Chondrocyte (in vitro differentiated cells): ENCODE measurements around the gene XIRP2. TPM values are rescaled to one million over a fixed set of nuclear protein-coding genes. Genes with fewer than 3 reads are reported as not detected.
"Not testable (repeated sequence)": the region's sequence is repeated elsewhere in the genome, so short reads cannot be mapped to it uniquely, and the experiment has no call there.

Experiments used
- DNase-seq: peaks from one replicate; pipeline ENCODE4 v3.0.0; 2021; ENCODE audit warnings: mixed read lengths, low spot score
- H3K27ac Mint-ChIP-seq: one replicate; pipeline ENCODE4 v1.8.0; 2021; ENCODE audit warnings: mild to moderate bottlenecking, moderate library complexity, mixed read lengths; ENCODE audit not compliant: unreplicated experiment
- H3K27me3 Mint-ChIP-seq: 2 replicates; pipeline ENCODE4 v1.8.0; 2021; ENCODE audit warnings: low read depth, mixed read lengths
- H3K36me3 Mint-ChIP-seq: 2 replicates; pipeline ENCODE4 v1.8.0; 2021; ENCODE audit warnings: low read depth, mixed read lengths
- H3K4me1 Mint-ChIP-seq: 2 replicates; pipeline ENCODE4 v1.8.0; 2021; ENCODE audit warnings: low read depth, mild to moderate bottlenecking, mixed read lengths
- H3K4me3 Mint-ChIP-seq: one replicate; pipeline ENCODE4 v1.8.0; 2021; ENCODE audit warnings: mild to moderate bottlenecking, moderate library complexity, mixed read lengths; ENCODE audit not compliant: unreplicated experiment
- H3K9me3 Mint-ChIP-seq: 2 replicates; pipeline ENCODE4 v1.8.0; 2021; ENCODE audit warnings: low read depth, mixed read lengths
- CTCF ChIP-seq: fragments of 200-600 bp; sonication (generic); IDR thresholded peaks from 2 replicates; pipeline ENCODE4 v1.5.0; 2021; ENCODE audit warnings: antibody characterized with exemption, mild to moderate bottlenecking, moderate library complexity
- total RNA-seq: library from RNA; stranded (reverse); gene quantifications from 3 replicates; pipeline ENCODE4 v1.2.1, GENCODE V29; 2021

Gene XIRP2
- total RNA-seq, 1 donor from 2014 or later, result not detected

- Mint-ChIP-seq H3K4me1 (no peaks in the 10 kb centered on the region), H3K4me3 (no peak overlapping the region), H3K27ac (no peak overlapping the region), H3K9me3 (peaks cover 7% of the 10 kb centered on the region), H3K27me3 (no peaks in the 10 kb centered on the region), H3K36me3 (no peaks in the 10 kb centered on the region)
- no peak for TF ChIP-seq CTCF
- DNase-seq, result no peak
Measured at GRCh38 chr2:167015806-167016205, 127.5 kb downstream of the XIRP2 start.

- Mint-ChIP-seq H3K4me1 (no peaks in the 10 kb centered on the region), H3K27me3 (no peaks in the 10 kb centered on the region), H3K36me3 (no peaks in the 10 kb centered on the region), H3K4me3 (no peak overlapping the region), H3K9me3 (peaks cover 6% of the 10 kb centered on the region), H3K27ac (no peak overlapping the region)
- DNase-seq, result no peak
- TF ChIP-seq CTCF, result no peak
Measured at GRCh38 chr2:167017021-167017420, 128.7 kb downstream of the XIRP2 start.

GRCh38 chr2:167018590-167018989 is 130.3 kb downstream of the XIRP2 start:
- TF ChIP-seq CTCF, result no peak
- H3K27me3 Mint-ChIP-seq, result no peaks in the 10 kb centered on the region
- no peaks in the 10 kb centered on the region for H3K36me3 Mint-ChIP-seq

GRCh38 chr2:167028503-167028902 is 140.2 kb downstream of the XIRP2 start:
- TF ChIP-seq CTCF, result no peak
- Mint-ChIP-seq H3K36me3 (peaks cover 3% of the 10 kb centered on the region), H3K4me1 (no peaks in the 10 kb centered on the region), H3K9me3 (peaks cover 56% of the 10 kb centered on the region), H3K27ac (no peak overlapping the region), H3K4me3 (no peak overlapping the region), H3K27me3 (no peaks in the 10 kb centered on the region)
- no peak for DNase-seq

More at GRCh38 chr2:167018590-167018989, 130.3 kb downstream of the XIRP2 start:
- no peak for DNase-seq
- peaks cover 2% of the 10 kb centered on the region for H3K9me3 Mint-ChIP-seq
- H3K4me3 Mint-ChIP-seq, result no peak overlapping the region
- H3K27ac Mint-ChIP-seq, result no peak overlapping the region
- H3K4me1 Mint-ChIP-seq, result no peaks in the 10 kb centered on the region

- peaks cover 48% of the 10 kb centered on the region for H3K9me3 Mint-ChIP-seq
- H3K27ac Mint-ChIP-seq, H3K27me3 Mint-ChIP-seq, H3K4me1 Mint-ChIP-seq, H3K4me3 Mint-ChIP-seq, DNase-seq, H3K36me3 Mint-ChIP-seq: not testable (repeated sequence)
Measured at GRCh38 chr2:167034976-167035375, 146.7 kb downstream of the XIRP2 start.

- no peak for TF ChIP-seq CTCF
- H3K4me1 Mint-ChIP-seq, result peaks cover 18% of the 10 kb centered on the region
- DNase-seq, result no peak
- no peaks in the 10 kb centered on the region for H3K27me3 Mint-ChIP-seq
- H3K36me3 Mint-ChIP-seq, result no peaks in the 10 kb centered on the region
- no peak overlapping the region for H3K27ac Mint-ChIP-seq
- no peak overlapping the region for H3K4me3 Mint-ChIP-seq
- H3K9me3 Mint-ChIP-seq, result no peaks in the 10 kb centered on the region
Measured at GRCh38 chr2:167048829-167049228, 160.5 kb downstream of the XIRP2 start.
